MG63 (cell line): ENCODE measurements around the gene ELAVL1. TPM values are rescaled to one million over a fixed set of nuclear protein-coding genes. Genes with fewer than 3 reads are reported as not detected.

Experiments used
- total RNA-seq: library from RNA; depleted of rRNA; stranded (reverse); fragments of >200 nt; shearing (Covaris generic); gene quantifications from 2 replicates; pipeline ENCODE4 v1.2.3, GENCODE V29; 2014; ENCODE audit warnings: low replicate concordance; rRNA removed

The ELAVL1 gene
- total RNA-seq, 1 experiment from 2014 or later: 118 TPM

Other genes with a start within 250 kb of the ELAVL1 start
- not detected in 2 replicates for gene CLEC4M, start 242.4 kb downstream of the ELAVL1 start, total RNA-seq
- gene EVI5L, start 175.4 kb downstream of the ELAVL1 start, total RNA-seq: 21.4 and 31.0 TPM in 2 replicates
- not detected in 2 replicates for gene PRR36, start 131.3 kb downstream of the ELAVL1 start, total RNA-seq
- gene LRRC8E, start 117.1 kb downstream of the ELAVL1 start, total RNA-seq: 11.9 and 20.1 TPM in 2 replicates
- gene MAP2K7, start 101.8 kb downstream of the ELAVL1 start, total RNA-seq: 21.2 and 38.6 TPM in 2 replicates
- gene TGFBR3L, start 90.8 kb downstream of the ELAVL1 start, total RNA-seq: 0.46 TPM in 1 of 2 replicates, not detected in the other
- gene SNAPC2, start 85.3 kb downstream of the ELAVL1 start, total RNA-seq: 39.9 and 45.1 TPM in 2 replicates
- gene CTXN1, start 79.5 kb downstream of the ELAVL1 start, total RNA-seq: 8.5 and 16.2 TPM in 2 replicates
- gene TIMM44, start 62.0 kb downstream of the ELAVL1 start, total RNA-seq: 132 and 210 TPM in 2 replicates
- not detected in 2 replicates for gene CCL25, start 47.1 kb upstream of the ELAVL1 start, total RNA-seq
- gene FBN3, start 144.0 kb upstream of the ELAVL1 start, total RNA-seq: not detected in 2 replicates
- 9.9 and 20.3 TPM in 2 replicates for gene CERS4, start 203.7 kb upstream of the ELAVL1 start, total RNA-seq